ENCODE measurements around the gene AKAP13. TPM values are rescaled to one million over a fixed set of nuclear protein-coding genes. Genes with fewer than 3 reads are reported as not detected.

AKAP13 gene
- total and polyA plus RNA-seq, 2 of the 13 experiments (the other 11 are each of a cell fraction or from before 2014, with no cell fraction given) = 6.7 to 27.1 TPM

DNA sequence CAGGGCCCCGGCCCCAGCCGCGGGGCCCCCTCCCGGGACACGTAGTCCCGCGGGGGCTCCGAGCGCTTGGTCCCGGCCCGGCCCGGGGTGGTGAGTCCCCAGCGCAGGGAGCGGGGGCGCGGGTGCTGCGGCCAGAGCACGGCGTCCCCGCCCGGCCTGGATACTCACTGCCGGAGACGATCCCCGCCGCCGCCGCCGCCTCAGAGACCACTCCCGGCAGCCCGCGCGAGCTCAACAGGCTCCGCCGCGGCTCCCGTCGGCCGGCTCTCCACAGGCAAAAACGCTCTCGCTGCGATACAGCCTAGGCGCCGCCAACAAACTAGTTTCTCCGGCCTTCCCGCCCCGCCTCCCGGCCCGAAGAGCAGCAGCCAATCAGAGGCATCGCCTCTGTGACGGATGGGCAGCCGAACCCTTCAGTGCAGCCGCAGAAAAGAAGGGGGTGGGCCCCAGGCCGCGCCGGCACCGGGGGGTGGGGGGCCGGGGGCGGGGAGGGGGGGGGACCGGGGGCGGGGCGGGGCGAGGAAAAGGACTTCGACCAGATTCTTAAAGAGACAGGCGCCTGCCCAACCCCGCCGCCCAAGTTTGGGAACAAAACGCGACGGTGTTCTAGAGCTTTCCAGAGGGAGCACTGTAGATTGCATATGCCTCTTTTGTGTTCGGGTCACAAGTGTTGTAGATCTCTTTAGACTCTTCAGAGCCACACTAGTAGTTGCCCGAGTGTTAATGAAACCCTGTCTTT is 414.4 kb downstream of the AKAP13 start, which contains the start of gene KLHL25 (continued):
- TF ChIP-seq HNF1A (IDR thresholded peaks at IDR 0.05; ENCODE audit: low read depth) (no peak), HNF1A (CRISPR knock-in tag; IDR thresholded peaks at IDR 0.05; ENCODE audit: borderline replicate concordance) (no peak), ZBTB20 (CRISPR knock-in tag; IDR thresholded peaks at IDR 0.05; ENCODE audit: borderline replicate concordance, low read depth) (peak; percentile 34; the same call in 1 of the 2 replicates), GATAD1 (CRISPR knock-in tag; IDR thresholded peaks at IDR 0.05) (peak; percentile 31; the same call in 1 of the 2 replicates), SAFB2 (CRISPR knock-in tag; IDR thresholded peaks at IDR 0.05; ENCODE audit: borderline replicate concordance, low read depth) (peak; percentile 55; the same call in 1 of the 2 replicates), ZNF230 (CRISPR knock-in tag; IDR thresholded peaks at IDR 0.05) (no peak), WIZ (CRISPR knock-in tag; IDR thresholded peaks at IDR 0.05) (no peak), ZNF572 (CRISPR knock-in tag; IDR thresholded peaks at IDR 0.05) (no peak), ZNF138 (CRISPR knock-in tag; IDR thresholded peaks at IDR 0.05; ENCODE audit: low read depth) (no peak), ZNF552 (CRISPR knock-in tag; IDR thresholded peaks at IDR 0.05; ENCODE audit: borderline replicate concordance) (no peak), ZC3H13 (CRISPR knock-in tag; IDR thresholded peaks at IDR 0.05) (no peak), NR2F1 (CRISPR knock-in tag; IDR thresholded peaks at IDR 0.05) (no peak), TIGD3 (CRISPR knock-in tag; IDR thresholded peaks at IDR 0.05; ENCODE audit: borderline replicate concordance) (no peak), CBX5 (CRISPR knock-in tag; IDR thresholded peaks at IDR 0.05; ENCODE audit: borderline replicate concordance) (no peak), IKZF1 (IDR thresholded peaks at IDR 0.05) (no peak), ZNF143 (CRISPR knock-in tag; IDR thresholded peaks at IDR 0.05) (peak; percentile 53), ETV5 (CRISPR knock-in tag; IDR thresholded peaks at IDR 0.05; ENCODE audit: borderline replicate concordance) (no peak), ZFP36 (IDR thresholded peaks at IDR 0.05; ENCODE audit: borderline replicate concordance, low read depth, low read length, partially characterized antibody) (no peak), NR3C1 (CRISPR knock-in tag; IDR thresholded peaks at IDR 0.05) (no peak), PHF8 (CRISPR knock-in tag; IDR thresholded peaks at IDR 0.05) (0 out of 2 replicates have a peak, but pooled peaks have one; percentile 53), ZNF235 (CRISPR knock-in tag; IDR thresholded peaks at IDR 0.05; ENCODE audit: borderline replicate concordance) (no peak), ZNF616 (CRISPR knock-in tag; IDR thresholded peaks at IDR 0.05; ENCODE audit: low read depth) (no peak), ZMAT3 (CRISPR knock-in tag; conservative IDR thresholded peaks at IDR 0.05) (no peak), CBX1 (IDR thresholded peaks at IDR 0.05; ENCODE audit: low read depth) (no peak), REXO4 (CRISPR knock-in tag; IDR thresholded peaks at IDR 0.05; ENCODE audit: borderline replicate concordance) (no peak), ZSCAN9 (CRISPR knock-in tag; IDR thresholded peaks at IDR 0.05; ENCODE audit: borderline replicate concordance) (no peak), HOXD1 (CRISPR knock-in tag; IDR thresholded peaks at IDR 0.05) (no peak)
